Measurements from ENCODE around the gene ZNF205.
"Not testable (repeated sequence)": the region's sequence is repeated elsewhere in the genome, so short reads cannot be mapped to it uniquely, and the experiment has no call there.

ZNF205 gene

DNA sequence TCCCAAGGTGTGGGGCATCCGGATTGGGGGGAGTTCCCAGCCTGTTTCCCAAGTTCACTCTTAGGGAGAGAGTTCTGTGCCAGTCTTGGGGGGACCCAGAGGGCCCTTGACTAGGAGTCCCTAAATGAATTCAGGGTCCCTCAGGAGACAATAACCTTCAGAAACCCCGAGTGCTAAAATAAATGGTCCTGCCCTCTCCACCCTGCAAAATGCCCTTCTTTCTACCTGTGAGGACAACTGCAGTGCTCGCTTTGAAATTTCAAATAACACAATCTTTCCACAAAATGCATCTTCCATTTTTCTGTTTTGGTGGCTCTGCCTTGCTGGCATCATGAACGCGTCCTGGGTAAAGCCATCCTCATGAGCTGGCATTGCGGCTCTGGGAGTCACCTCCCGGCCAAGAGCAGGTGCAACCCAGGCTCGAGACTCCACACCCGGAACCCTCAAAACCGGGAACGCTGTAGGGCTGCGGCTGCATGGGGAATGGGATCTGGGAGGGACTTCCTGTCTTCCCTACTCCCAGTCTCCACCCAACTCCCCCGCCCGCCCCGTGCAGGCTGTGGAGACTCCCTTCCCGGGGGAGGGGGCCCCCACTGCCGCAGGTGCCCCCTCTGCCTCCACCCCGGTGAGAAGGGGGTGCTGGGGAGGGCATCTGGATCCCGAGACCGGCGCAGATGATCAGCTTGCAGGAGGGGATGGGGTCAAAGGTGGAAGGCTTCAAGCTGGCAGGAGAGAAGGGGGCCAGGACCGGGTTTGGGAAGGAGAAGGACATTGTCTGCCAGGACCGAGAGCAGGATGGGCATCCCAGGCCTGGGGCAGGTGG is at the start of gene ZNF205:
Gene ZNF205, plus strand, starts transcription at position 529 of the 823 bp plus-strand sequence. CDS start 845 bp downstream, outside the sequence.
- DNase-seq: peak; percentile 36

- no peak for DNase-seq
These were observed 48.6 kb upstream of the ZNF205 start for GRCh38 chr16:3063625-3064386.

DNA sequence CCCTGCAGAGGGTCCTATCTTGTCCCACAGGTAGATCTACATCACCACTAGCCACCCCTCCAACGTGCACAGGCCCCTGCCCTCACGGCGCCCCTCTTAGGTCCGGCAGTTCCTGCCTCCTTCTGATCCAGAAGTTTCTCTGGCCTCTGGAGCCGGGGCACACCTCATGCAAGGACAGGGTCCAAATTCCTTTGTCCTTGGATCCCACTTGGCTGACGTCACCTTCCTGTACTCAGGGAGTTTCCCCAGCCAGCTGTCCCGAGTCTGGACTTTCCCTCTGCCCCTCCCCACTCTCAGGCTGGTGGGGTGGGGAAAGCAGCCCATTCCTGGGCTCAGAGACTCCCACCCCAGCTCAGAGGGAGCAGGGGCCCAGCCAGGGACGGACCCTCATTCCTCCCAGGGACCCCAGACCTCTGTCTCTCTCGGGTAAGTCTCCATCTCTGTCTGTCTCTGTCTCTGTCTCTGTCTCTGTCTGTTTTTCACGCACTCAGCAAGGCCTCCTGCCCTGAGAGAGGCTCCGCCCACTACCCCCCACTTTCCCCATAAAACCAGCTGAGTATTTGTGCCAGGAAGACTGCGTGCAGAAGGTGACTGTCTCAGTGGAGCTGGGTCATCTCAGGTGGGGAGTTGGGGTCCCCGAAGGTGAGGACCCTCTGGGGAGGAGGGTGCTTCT is 47.2 kb upstream of the ZNF205 start, which contains the start of gene IL32:
Gene IL32, plus strand, starts transcription at position 572 of the 673 bp plus-strand sequence. CDS start 172 bp downstream, outside the sequence.
- peak; percentile 76 for DNase-seq

GRCh38 chr16:3065742-3066439 is 46.5 kb upstream of the ZNF205 start:
- DNase-seq: no peak

- DNase-seq: no peak
These were observed 46.0 kb upstream of the ZNF205 start for GRCh38 chr16:3066440-3066748.

GRCh38 chr16:3068487-3068886 is 43.9 kb upstream of the ZNF205 start:
- DNase-seq: no peak

- DNase-seq: not testable (repeated sequence)
These were observed 43.2 kb upstream of the ZNF205 start for GRCh38 chr16:3069146-3069545.

- DNase-seq: no peak
These were observed 41.7 kb upstream of the ZNF205 start for GRCh38 chr16:3070608-3071111.

- no peak for DNase-seq
These were observed 40.7 kb upstream of the ZNF205 start for GRCh38 chr16:3071655-3072054.

DNA sequence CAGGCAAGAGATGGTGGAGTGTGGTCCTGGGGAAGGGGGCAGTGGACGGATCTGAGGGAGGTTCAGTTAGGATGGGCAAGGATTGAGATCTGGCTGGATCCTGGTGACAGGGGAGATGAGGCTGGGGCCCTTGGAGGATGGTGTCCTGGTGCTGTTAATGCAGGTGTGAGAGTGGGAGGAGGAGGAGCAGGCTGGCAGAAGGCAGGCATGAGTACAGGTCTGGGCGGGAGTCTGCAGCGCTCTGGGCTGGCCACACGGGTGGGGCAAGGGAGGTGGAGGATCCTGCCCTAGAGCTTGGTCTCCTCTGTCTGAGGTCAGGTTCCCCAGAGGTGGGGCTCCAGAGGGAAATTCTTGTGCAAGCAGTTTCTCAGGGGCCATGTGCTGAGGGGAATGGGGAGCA is 40.2 kb upstream of the ZNF205 start:
- DNase-seq: not testable (repeated sequence)

DNA sequence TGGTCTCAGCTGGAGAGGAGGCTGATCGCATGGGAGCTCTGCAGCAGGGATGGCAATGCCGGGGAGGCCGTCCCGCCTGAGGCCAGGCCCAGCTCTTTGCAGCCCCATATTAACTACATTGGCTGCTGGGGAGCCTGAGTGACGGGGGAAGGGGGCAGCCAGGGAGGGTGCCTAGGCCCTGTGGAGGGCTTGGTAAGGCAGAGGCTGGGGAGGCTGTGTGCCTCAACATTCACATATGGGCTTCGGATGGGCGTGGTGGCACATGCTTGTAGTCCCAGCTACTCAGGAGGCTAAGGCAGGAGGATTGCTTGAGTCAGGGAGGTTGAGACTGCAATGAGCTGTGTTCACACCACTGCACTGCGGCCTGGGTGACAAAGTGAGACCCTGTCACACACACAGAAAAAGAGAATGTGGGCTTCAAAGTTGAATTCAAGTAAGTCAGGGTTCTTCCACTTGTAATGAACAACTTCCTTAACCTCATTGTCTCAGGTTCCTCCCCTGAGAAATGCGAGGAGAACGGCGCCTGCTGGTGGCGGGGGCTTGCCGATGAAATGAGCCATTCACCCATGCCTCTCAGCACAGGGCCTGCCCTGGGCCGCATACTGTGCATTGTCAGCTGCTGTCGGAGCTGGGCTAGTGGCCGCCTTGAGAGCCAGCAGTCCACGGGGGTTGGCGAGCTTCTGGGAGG is 39.7 kb upstream of the ZNF205 start:
- not testable (repeated sequence) for DNase-seq

GRCh38 chr16:3073448-3073847 is 38.9 kb upstream of the ZNF205 start:
- DNase-seq: no peak

GRCh38 chr16:3074860-3075522 is 37.4 kb upstream of the ZNF205 start:
- no peak for DNase-seq

- no peak for DNase-seq
These were observed 36.9 kb upstream of the ZNF205 start for GRCh38 chr16:3075523-3075915.

DNA sequence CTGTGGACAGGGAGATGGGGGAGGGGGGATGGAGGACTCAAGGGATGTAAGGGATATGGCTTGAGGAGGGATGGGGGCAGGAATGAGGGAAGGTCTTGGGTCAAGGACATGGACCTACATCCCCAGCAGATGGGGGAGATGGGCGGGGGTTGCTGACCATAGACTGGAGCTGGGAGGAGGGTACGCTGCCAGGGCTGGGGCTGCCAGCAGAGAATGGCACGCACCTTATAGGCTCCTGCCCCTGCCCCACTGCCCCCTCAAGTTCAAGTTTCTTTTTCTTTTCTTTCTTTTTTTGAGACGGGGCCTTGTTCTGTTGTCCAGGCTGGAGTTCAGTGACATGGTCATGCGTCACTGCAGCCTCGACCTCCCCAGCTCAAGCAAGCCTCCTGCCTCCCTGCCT is 36.4 kb upstream of the ZNF205 start:
- not testable (repeated sequence) for DNase-seq

DNA sequence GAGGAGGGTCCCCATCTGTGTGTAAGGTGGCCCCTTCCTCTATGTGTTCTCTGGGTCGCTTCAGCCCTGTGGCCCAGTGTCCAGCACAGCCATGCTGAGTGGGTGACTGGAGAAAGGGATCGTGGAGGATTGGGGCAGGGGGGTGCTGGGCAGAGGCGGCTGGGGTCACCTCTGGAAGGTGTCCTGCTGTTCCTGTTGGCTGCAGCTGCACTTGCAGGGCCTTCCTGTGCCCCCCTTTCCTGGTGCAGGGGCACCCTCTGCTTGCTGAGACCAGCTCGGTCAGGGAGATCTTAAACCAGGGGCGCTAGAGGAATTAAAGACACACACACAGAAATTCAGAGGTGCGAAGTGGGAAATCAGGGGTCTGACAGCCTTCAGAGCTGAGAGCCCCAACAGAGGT is 35.8 kb upstream of the ZNF205 start:
- no peak for DNase-seq

GRCh38 chr16:3080024-3080423 is 32.4 kb upstream of the ZNF205 start:
- DNase-seq: no peak

DNA sequence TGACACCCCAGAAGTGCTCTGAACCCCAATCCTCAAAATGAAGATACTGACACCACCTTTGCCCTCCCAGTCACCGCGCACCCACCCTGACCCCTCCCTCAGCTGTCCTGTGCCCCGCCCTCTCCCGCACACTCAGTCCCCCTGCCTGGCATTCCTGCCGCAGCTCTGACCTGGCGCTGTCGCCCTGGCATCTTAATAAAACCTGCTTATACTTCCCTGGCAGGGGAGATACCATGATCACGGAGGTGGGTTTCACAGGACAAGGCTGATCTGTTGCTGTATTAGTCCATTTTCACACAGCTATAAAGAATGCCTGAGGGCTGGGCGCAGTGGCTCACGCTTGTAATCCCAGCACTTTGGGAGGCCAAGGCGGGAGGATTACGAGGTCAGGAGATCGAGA is 30.4 kb upstream of the ZNF205 start:
- not testable (repeated sequence) for DNase-seq

GRCh38 chr16:3083408-3083807 is 29.0 kb upstream of the ZNF205 start:
- not testable (repeated sequence) for DNase-seq

- DNase-seq: no peak
These were observed 27.9 kb upstream of the ZNF205 start for GRCh38 chr16:3084491-3084890.

DNA sequence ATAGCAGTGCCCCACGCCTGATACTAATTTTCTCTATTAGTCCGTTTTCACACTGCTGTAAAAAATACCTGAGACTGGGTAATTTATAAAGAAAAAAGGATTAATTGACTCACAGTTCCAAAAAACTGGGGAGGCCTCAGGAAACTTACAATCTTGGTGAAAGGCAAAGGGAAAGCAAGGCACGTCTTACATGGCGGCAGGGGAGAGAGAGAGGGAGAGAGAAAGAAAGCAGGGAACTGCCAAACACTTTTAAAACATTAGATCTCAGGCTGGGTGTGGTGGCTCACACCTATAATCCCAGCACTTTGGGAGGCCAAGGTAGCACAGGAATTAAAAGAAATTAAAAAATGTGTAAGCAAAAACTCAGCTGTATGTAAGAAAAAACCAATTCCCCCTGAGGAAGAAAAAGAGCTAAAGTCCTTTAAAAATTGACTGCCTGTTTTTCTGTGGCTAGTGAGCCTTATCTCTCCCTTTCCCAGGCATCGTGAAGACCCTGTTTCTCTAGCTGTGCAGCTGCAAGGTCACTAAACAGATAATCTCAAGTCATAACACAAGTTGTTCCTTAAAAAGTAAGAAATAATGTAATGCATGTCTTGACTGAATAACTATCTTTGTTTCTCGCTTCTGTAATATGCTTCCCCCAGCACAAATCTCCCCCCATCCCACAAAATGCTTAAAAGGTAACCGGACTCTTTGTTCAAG is 27.3 kb upstream of the ZNF205 start:
- no peak for DNase-seq
